Measurements from ENCODE around the gene FUOM. TPM values are rescaled to one million over a fixed set of nuclear protein-coding genes. Genes with fewer than 3 reads are reported as not detected.
"Not testable (repeated sequence)": the region's sequence is repeated elsewhere in the genome, so short reads cannot be mapped to it uniquely, and the experiment has no call there.

The FUOM gene
- total RNA-seq, 3 donors from 2014 or later = 13.8 to 31.5 (median 31.2) TPM

GRCh38 chr10:133370030-133370786, 12.4 kb upstream of the FUOM start:
- intact Hi-C loops (cut with DNase I; ENCODE audit: low total_unique reads) = no loop called here
- Histone ChIP-seq H3K36me3 (no peaks in the 10 kb centered on the region), H3K4me1 (no peaks in the 10 kb centered on the region), H3K4me3 (no peak overlapping the region), H3K9me3 (no peaks in the 10 kb centered on the region), H3K27ac (no peak overlapping the region), H3K27me3 (no peaks in the 10 kb centered on the region)
- TF ChIP-seq CTCF (IDR thresholded peaks at IDR 0.05) (no peak), POLR2A (IDR thresholded peaks at IDR 0.05) (no peak)
- no peak for DNase-seq (ENCODE audit: low spot score in 2 of 2)

- intact Hi-C loops (cut with DNase I; ENCODE audit: low total_unique reads) = no loop called here
- TF ChIP-seq POLR2AphosphoS5 (IDR thresholded peaks at IDR 0.05) (no peak), CTCF (IDR thresholded peaks at IDR 0.05) (no peak), POLR2A (IDR thresholded peaks at IDR 0.05) (no peak)
- no peaks in the 10 kb centered on the region for H3K27me3 ChIP-seq
- H3K4me1 ChIP-seq = no peaks in the 10 kb centered on the region
- H3K27ac ChIP-seq = no peak overlapping the region
- no peaks in the 10 kb centered on the region for H3K9me3 ChIP-seq
- DNase-seq (ENCODE audit: low spot score in 2 of 2) = no peak
- no peaks in the 10 kb centered on the region for H3K36me3 ChIP-seq
- no peak overlapping the region for H3K4me3 ChIP-seq
Observed at GRCh38 chr10:133368153-133368552, 10.3 kb upstream of the FUOM start.

- H3K9me3 ChIP-seq; H3K4me3 ChIP-seq; DNase-seq (ENCODE audit: low spot score in 2 of 2); intact Hi-C loops (cut with DNase I; ENCODE audit: low total_unique reads); H3K27ac ChIP-seq; H3K36me3 ChIP-seq; H3K27me3 ChIP-seq; H3K4me1 ChIP-seq: not testable (repeated sequence)
Observed at GRCh38 chr10:133367461-133367860, 9.6 kb upstream of the FUOM start.

- no peaks in the 10 kb centered on the region for H3K4me1 ChIP-seq
- intact Hi-C loops (cut with DNase I; ENCODE audit: low total_unique reads) = no loop called here
- no peak overlapping the region for H3K27ac ChIP-seq
- no peaks in the 10 kb centered on the region for H3K9me3 ChIP-seq
- no peaks in the 10 kb centered on the region for H3K27me3 ChIP-seq
- H3K4me3 ChIP-seq = no peak overlapping the region
- no peak for DNase-seq (ENCODE audit: low spot score in 2 of 2)
- TF ChIP-seq POLR2A (IDR thresholded peaks at IDR 0.05) (no peak), POLR2AphosphoS5 (IDR thresholded peaks at IDR 0.05) (no peak)
- no peaks in the 10 kb centered on the region for H3K36me3 ChIP-seq
Observed at GRCh38 chr10:133366751-133367150, 8.9 kb upstream of the FUOM start.

- no peaks in the 10 kb centered on the region for H3K36me3 ChIP-seq
- H3K4me1 ChIP-seq = no peaks in the 10 kb centered on the region
- no peaks in the 10 kb centered on the region for H3K9me3 ChIP-seq
- TF ChIP-seq POLR2A (IDR thresholded peaks at IDR 0.05) (no peak), CTCF (IDR thresholded peaks at IDR 0.05) (no peak), POLR2AphosphoS5 (IDR thresholded peaks at IDR 0.05) (no peak)
- H3K27ac ChIP-seq = no peak overlapping the region
- H3K27me3 ChIP-seq = no peaks in the 10 kb centered on the region
- intact Hi-C loops (cut with DNase I; ENCODE audit: low total_unique reads) = no loop called here
- no peak overlapping the region for H3K4me3 ChIP-seq
- DNase-seq (ENCODE audit: low spot score in 2 of 2) = no peak
Observed at GRCh38 chr10:133366130-133366478, 8.3 kb upstream of the FUOM start.

- no peak for DNase-seq (ENCODE audit: low spot score in 2 of 2)
- Histone ChIP-seq H3K4me3 (no peak overlapping the region), H3K27me3 (no peaks in the 10 kb centered on the region), H3K9me3 (no peaks in the 10 kb centered on the region), H3K36me3 (no peaks in the 10 kb centered on the region), H3K27ac (peak overlapping the region in 1 of 2 donors; percentile 45), H3K4me1 (no peaks in the 10 kb centered on the region)
- no peak for TF ChIP-seq POLR2AphosphoS5 (IDR thresholded peaks at IDR 0.05)
- TF ChIP-seq CTCF (IDR thresholded peaks at IDR 0.05) = no peak
- TF ChIP-seq POLR2A (IDR thresholded peaks at IDR 0.05) = no peak
- intact Hi-C loops (cut with DNase I; ENCODE audit: low total_unique reads) = no loop called here
Observed at GRCh38 chr10:133365461-133366129, 7.8 kb upstream of the FUOM start.
